ENCODE data around the gene CAB39L.

DNA sequence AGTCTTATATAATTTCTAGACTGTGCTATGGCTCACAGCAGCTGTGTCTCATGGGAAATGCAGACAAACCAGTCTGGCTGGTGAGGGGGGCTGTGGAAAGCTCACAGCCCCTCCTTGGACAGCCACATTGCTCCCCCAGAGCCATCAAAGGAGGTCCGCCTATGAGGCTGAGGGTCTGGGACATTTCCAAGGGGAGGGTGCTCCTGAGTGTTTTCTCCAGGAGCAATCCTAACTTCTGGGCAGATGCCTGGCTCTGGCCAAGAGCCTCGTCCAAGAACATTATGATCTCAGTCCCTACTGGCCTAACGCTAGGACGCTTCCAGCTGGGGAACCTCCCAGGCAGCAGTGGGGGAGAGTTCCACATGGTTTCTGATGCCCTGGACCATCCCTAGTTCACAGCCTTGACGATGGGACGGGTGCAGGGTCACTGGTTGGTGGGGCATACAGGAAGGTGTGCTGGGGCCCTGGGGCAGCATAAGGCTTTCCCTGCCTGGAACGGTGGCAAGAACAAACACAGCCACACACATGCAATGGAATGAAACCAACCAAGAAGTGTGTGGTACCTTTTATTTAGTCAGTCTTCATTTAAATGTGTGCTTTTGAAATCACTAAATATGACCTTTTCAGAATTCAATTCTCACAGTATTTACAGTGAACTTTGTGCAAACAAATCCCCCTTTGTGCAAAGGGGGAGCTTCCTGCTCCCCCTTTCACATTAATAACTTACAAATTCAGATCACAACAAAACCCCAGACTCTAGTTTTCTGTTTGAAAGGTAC, 135.6 kb downstream of the CAB39L start:
- TF ChIP-seq, protein P1, sequence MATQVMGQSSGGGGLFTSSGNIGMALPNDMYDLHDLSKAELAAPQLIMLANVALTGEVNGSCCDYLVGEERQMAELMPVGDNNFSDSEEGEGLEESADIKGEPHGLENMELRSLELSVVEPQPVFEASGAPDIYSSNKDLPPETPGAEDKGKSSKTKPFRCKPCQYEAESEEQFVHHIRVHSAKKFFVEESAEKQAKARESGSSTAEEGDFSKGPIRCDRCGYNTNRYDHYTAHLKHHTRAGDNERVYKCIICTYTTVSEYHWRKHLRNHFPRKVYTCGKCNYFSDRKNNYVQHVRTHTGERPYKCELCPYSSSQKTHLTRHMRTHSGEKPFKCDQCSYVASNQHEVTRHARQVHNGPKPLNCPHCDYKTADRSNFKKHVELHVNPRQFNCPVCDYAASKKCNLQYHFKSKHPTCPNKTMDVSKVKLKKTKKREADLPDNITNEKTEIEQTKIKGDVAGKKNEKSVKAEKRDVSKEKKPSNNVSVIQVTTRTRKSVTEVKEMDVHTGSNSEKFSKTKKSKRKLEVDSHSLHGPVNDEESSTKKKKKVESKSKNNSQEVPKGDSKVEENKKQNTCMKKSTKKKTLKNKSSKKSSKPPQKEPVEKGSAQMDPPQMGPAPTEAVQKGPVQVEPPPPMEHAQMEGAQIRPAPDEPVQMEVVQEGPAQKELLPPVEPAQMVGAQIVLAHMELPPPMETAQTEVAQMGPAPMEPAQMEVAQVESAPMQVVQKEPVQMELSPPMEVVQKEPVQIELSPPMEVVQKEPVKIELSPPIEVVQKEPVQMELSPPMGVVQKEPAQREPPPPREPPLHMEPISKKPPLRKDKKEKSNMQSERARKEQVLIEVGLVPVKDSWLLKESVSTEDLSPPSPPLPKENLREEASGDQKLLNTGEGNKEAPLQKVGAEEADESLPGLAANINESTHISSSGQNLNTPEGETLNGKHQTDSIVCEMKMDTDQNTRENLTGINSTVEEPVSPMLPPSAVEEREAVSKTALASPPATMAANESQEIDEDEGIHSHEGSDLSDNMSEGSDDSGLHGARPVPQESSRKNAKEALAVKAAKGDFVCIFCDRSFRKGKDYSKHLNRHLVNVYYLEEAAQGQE (IDR thresholded peaks at IDR 0.05; ENCODE audit: low read depth, low read length): no peak
- TF ChIP-seq, protein P2, sequence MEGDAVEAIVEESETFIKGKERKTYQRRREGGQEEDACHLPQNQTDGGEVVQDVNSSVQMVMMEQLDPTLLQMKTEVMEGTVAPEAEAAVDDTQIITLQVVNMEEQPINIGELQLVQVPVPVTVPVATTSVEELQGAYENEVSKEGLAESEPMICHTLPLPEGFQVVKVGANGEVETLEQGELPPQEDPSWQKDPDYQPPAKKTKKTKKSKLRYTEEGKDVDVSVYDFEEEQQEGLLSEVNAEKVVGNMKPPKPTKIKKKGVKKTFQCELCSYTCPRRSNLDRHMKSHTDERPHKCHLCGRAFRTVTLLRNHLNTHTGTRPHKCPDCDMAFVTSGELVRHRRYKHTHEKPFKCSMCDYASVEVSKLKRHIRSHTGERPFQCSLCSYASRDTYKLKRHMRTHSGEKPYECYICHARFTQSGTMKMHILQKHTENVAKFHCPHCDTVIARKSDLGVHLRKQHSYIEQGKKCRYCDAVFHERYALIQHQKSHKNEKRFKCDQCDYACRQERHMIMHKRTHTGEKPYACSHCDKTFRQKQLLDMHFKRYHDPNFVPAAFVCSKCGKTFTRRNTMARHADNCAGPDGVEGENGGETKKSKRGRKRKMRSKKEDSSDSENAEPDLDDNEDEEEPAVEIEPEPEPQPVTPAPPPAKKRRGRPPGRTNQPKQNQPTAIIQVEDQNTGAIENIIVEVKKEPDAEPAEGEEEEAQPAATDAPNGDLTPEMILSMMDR (IDR thresholded peaks at IDR 0.05): no peak
- TF ChIP-seq EP300 (IDR thresholded peaks at IDR 0.05; ENCODE audit: borderline replicate concordance in 1 of 2, low read depth in 1 of 2, low read length in 1 of 2): no peak
- TF ChIP-seq, protein P3, sequence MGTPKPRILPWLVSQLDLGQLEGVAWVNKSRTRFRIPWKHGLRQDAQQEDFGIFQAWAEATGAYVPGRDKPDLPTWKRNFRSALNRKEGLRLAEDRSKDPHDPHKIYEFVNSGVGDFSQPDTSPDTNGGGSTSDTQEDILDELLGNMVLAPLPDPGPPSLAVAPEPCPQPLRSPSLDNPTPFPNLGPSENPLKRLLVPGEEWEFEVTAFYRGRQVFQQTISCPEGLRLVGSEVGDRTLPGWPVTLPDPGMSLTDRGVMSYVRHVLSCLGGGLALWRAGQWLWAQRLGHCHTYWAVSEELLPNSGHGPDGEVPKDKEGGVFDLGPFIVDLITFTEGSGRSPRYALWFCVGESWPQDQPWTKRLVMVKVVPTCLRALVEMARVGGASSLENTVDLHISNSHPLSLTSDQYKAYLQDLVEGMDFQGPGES (IDR thresholded peaks at IDR 0.05; ENCODE audit: low read depth, low read length): no peak
- no peak for TF ChIP-seq RFX5 (IDR thresholded peaks at IDR 0.05; ENCODE audit: low read length)
- TF ChIP-seq ZBTB33 (IDR thresholded peaks at IDR 0.05; ENCODE audit: borderline replicate concordance, low read depth): no peak
- TF ChIP-seq RCOR1 (IDR thresholded peaks at IDR 0.05; ENCODE audit: low read length): no peak
- TF ChIP-seq NRF1 (IDR thresholded peaks at IDR 0.05; ENCODE audit: low read depth, low read length): no peak
- no peak for TF ChIP-seq ELF1 (IDR thresholded peaks at IDR 0.05)
- TF ChIP-seq TAF1 (IDR thresholded peaks at IDR 0.05; ENCODE audit: borderline replicate concordance, low read depth, low read length): no peak
- TF ChIP-seq, protein P4, sequence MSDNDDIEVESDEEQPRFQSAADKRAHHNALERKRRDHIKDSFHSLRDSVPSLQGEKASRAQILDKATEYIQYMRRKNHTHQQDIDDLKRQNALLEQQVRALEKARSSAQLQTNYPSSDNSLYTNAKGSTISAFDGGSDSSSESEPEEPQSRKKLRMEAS (IDR thresholded peaks at IDR 0.05; ENCODE audit: low read depth): no peak
- no peak for TF ChIP-seq SMC3 (IDR thresholded peaks at IDR 0.05; ENCODE audit: low read depth, low read length)
- TF ChIP-seq POLR2AphosphoS5 (IDR thresholded peaks at IDR 0.05; ENCODE audit: low read depth, low read length): no peak
- no peak for TF ChIP-seq YY1 (IDR thresholded peaks at IDR 0.05; ENCODE audit: low read depth)
